K562 (cell line): ENCODE results near the gene CLCC1. TPM values are rescaled to one million over a fixed set of nuclear protein-coding genes. Genes with fewer than 3 reads are reported as not detected.

Experiments used
- CTBP1 ChIP-seq: fragments of 450-650 bp; IDR thresholded peaks from 2 replicates; pipeline ENCODE4 v1.6.1; 2016; ENCODE audit warnings: borderline replicate concordance
- EZH2 ChIP-seq: IDR thresholded peaks from 2 replicates; pipeline ENCODE4 v1.6.1; 2012; ENCODE audit warnings: low read depth, mild to moderate bottlenecking, inconsistent platforms, low read length, borderline replicate concordance
- GTF3C2 ChIP-seq: IDR thresholded peaks from 3 replicates; pipeline ENCODE4 v1.6.1; 2011; ENCODE audit warnings: borderline replicate concordance, mild to moderate bottlenecking, moderate library complexity; ENCODE audit not compliant: insufficient read length; ENCODE audit errors: extremely low read depth
- MAFG ChIP-seq: fragments of 450-650 bp; conservative IDR thresholded peaks from 2 replicates; pipeline ENCODE4 v1.6.1; 2016; ENCODE audit warnings: missing genetic modification characterization, missing compliant biosample characterization
- PREB ChIP-seq: sonication (generic); formaldehyde crosslinking; IDR thresholded peaks from 2 replicates; pipeline ENCODE4 v1.8.1; 2023; ENCODE audit warnings: mild to moderate bottlenecking, missing genetic modification reagents
- RAD21 ChIP-seq, 2 experiments: fragments of 250-450 bp in 1 of 2; fragments of 450-650 bp in 1 of 2; sonication (Bioruptor Pico) in 1 of 2; formaldehyde crosslinking in 1 of 2; IDR thresholded peaks in 1 of 2; conservative IDR thresholded peaks in 1 of 2; 2 replicates each; pipeline versions ENCODE4 v1.4.0 to v1.8.0; 2020 to 2022; ENCODE audit warnings: mild to moderate bottlenecking in 2 of 2, moderate library complexity in 1 of 2
- SETDB1 ChIP-seq: IDR thresholded peaks from one replicate; pipeline ENCODE4 v1.6.1; 2012; ENCODE audit warnings: low read length, control low read depth, inconsistent platforms
- SRSF9 ChIP-seq: fragments of 200-400 bp; formaldehyde crosslinking; IDR thresholded peaks from 2 replicates; pipeline ENCODE4 v1.6.1; 2017; ENCODE audit warnings: low read depth, low read length, borderline replicate concordance
- TFAM ChIP-seq: fragments of 250-450 bp; sonication (Bioruptor Pico); conservative IDR thresholded peaks from 2 replicates; pipeline ENCODE4 v1.5.0; 2021; ENCODE audit warnings: mild to moderate bottlenecking, moderate library complexity
- ZNF655 ChIP-seq: fragments of 250-450 bp; sonication (Bioruptor Pico); IDR thresholded peaks from 2 replicates; pipeline ENCODE4 v1.5.0; 2021
- polyA plus RNA-seq, 8 experiments: library from polyadenylated mRNA; depleted of rRNA in 4 of 8; stranded (reverse) in 5 of 8; unstranded in 3 of 8; fragments of >200 nt; fragmentation: Nextera tagmentation in 2 of 8; fragmentation: Illumina TruSeq in 1 of 8; extraction: Ambion mirVana in 2 of 8; extraction: Trizol in 1 of 8; gene quantifications; 2 replicates each; pipeline versions ENCODE4 v1.2.1 to v1.2.3, GENCODE V29; 2011 to 2014; ENCODE audit warnings: inconsistent platforms in 1 of 8, missing spikeins in 1 of 8
- total RNA-seq, 7 experiments: library from RNA; depleted of rRNA in 6 of 7; stranded (reverse); fragments of >200 nt in 6 of 7; fragmentation: Illumina TruSeq in 2 of 7; extraction: Trizol in 2 of 7; gene quantifications; 2 replicates each; pipeline versions ENCODE4 v1.2.1 to v1.2.3, GENCODE V29; 2011 to 2021; ENCODE audit warnings: low replicate concordance in 1 of 7
- TF ChIP-seq, protein P1 (sequence below): IDR thresholded peaks from 3 replicates; pipeline ENCODE4 v1.6.1; 2011; ENCODE audit warnings: borderline replicate concordance, mild to moderate bottlenecking; ENCODE audit not compliant: insufficient read length, insufficient read depth
- TF ChIP-seq, protein P2 (sequence below): sonication (generic); formaldehyde crosslinking; IDR thresholded peaks from 2 replicates; pipeline ENCODE4 v1.8.0; 2022; ENCODE audit warnings: missing genetic modification reagents, mild to moderate bottlenecking, borderline replicate concordance

Gene CLCC1
- total and polyA plus RNA-seq, 9 of the 15 experiments (the other 6 are each of a cell fraction or from before 2014, with no cell fraction given), result 28.8 to 63.4 (median 40.4) TPM

DNA sequence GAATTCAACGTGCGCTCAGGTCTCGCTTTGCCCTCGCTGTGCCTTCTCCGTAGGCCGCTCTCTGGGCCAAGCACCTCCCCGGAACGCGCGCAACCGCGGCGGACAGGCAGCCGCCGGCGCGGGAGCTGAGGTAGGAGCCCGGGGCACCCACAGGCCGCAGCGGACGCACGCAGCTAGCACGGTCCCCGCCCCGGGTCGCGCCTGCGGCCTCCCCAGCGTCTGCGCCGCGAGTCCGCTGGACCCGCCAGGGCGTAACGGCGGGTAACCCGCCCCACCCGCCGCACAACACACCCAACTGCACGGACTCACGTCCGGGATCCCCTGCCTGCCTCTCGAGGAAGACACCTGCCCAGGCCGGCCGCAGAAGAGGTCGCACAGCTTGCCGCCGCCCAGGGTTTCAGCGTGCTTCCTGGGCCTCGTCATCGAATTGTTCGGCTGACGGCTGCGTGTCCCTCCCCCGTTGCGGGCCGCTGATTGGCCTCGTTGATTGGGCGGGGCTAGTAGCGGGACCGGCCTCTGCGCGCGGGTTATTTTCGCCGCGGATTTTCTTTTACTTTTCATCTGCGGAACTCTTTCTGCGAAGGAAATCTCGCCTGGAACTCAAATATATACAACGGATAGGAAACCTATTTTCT lies at the start of gene CLCC1 (continued):
- TF ChIP-seq SRSF9, result no peak
- TF ChIP-seq GTF3C2, result no peak
- TF ChIP-seq ZNF655 (CRISPR knock-in tag), result no peak
- no peak for TF ChIP-seq MAFG (tag)
- no peak for TF ChIP-seq TFAM
- TF ChIP-seq, protein P1, sequence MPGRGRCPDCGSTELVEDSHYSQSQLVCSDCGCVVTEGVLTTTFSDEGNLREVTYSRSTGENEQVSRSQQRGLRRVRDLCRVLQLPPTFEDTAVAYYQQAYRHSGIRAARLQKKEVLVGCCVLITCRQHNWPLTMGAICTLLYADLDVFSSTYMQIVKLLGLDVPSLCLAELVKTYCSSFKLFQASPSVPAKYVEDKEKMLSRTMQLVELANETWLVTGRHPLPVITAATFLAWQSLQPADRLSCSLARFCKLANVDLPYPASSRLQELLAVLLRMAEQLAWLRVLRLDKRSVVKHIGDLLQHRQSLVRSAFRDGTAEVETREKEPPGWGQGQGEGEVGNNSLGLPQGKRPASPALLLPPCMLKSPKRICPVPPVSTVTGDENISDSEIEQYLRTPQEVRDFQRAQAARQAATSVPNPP, result no peak
- TF ChIP-seq, protein P2, sequence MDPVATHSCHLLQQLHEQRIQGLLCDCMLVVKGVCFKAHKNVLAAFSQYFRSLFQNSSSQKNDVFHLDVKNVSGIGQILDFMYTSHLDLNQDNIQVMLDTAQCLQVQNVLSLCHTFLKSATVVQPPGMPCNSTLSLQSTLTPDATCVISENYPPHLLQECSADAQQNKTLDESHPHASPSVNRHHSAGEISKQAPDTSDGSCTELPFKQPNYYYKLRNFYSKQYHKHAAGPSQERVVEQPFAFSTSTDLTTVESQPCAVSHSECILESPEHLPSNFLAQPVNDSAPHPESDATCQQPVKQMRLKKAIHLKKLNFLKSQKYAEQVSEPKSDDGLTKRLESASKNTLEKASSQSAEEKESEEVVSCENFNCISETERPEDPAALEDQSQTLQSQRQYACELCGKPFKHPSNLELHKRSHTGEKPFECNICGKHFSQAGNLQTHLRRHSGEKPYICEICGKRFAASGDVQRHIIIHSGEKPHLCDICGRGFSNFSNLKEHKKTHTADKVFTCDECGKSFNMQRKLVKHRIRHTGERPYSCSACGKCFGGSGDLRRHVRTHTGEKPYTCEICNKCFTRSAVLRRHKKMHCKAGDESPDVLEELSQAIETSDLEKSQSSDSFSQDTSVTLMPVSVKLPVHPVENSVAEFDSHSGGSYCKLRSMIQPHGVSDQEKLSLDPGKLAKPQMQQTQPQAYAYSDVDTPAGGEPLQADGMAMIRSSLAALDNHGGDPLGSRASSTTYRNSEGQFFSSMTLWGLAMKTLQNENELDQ, result no peak
- no peak for TF ChIP-seq EZH2
- TF ChIP-seq RAD21 (CRISPR knock-in tag; conservative IDR thresholded peaks at IDR 0.05 in 1 of 2, IDR thresholded peaks at IDR 0.05 in 1 of 2), result peak in 1 of 2 experiments; percentile 21; a peak in 1 of 4 replicates
- TF ChIP-seq SETDB1, result no peak
- TF ChIP-seq CTBP1, result peak; percentile 95
- TF ChIP-seq PREB (CRISPR knock-in tag), result peak; percentile 75; the same call in 1 of the 2 replicates
